ENCODE data around the gene NFATC4. TPM values are rescaled to one million over a fixed set of nuclear protein-coding genes. Genes with fewer than 3 reads are reported as not detected.

The NFATC4 gene
- polyA plus RNA-seq, 1 donor from 2014 or later, result 0.22 TPM

DNA sequence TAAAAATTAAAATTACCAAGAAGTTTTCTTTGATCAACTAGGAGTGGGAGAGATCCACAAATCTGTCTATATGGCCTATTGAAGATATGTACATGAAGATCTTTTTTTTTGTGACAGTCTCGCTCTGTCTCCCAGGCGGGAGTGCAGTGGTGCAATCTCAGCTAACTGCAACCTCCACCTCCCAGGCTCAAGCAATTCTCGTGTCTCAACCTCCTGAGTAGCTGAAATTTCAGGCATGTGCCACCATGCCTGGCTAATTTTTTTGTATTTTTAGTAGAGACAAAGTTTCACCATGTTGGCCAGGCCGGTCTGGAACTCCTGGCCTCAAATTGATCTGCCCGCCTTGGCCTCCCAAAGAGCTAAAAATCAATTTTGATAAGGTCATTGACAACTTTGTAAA, 4.6 kb upstream of the NFATC4 start:
- H3K9me3 ChIP-seq (ENCODE audit: low read length), result no peaks in the 10 kb centered on the region
- TF ChIP-seq EZH2 (IDR thresholded peaks at IDR 0.05; ENCODE audit: borderline replicate concordance, insufficient read depth, low read length, poor library complexity, severe bottlenecking) (no peak), EP300 (conservative IDR thresholded peaks at IDR 0.05; ENCODE audit: poor library complexity, severe bottlenecking) (no peak), RAD21 (conservative IDR thresholded peaks at IDR 0.05) (no peak), POLR2AphosphoS5 (IDR thresholded peaks at IDR 0.05) (no peak), MXI1 (conservative IDR thresholded peaks at IDR 0.05; ENCODE audit: poor library complexity, severe bottlenecking) (no peak), TAF1 (IDR thresholded peaks at IDR 0.05; ENCODE audit: low read depth) (no peak), SMC3 (conservative IDR thresholded peaks at IDR 0.05; ENCODE audit: poor library complexity) (no peak), CTCF (IDR thresholded peaks at IDR 0.05; ENCODE audit: poor library complexity, severe bottlenecking) (no peak), REST (IDR thresholded peaks at IDR 0.05; ENCODE audit: borderline replicate concordance) (no peak)
- H3K9me2 ChIP-seq (ENCODE audit: insufficient read depth, low read length), result no peaks in the 10 kb centered on the region
- no peaks in the 10 kb centered on the region for H4K20me1 ChIP-seq (ENCODE audit: insufficient read depth)
- H3K9ac ChIP-seq (ENCODE audit: low read length), result no peak overlapping the region
- no peak overlapping the region for H3K4me3 ChIP-seq (ENCODE audit: low read length)
- H3K4me2 ChIP-seq (ENCODE audit: low read length), result no peak overlapping the region
- H3K27me3 ChIP-seq (ENCODE audit: insufficient read depth, low read depth, low read length), result peaks cover 28% of the 10 kb centered on the region
- no peaks in the 10 kb centered on the region for H3K36me3 ChIP-seq (ENCODE audit: insufficient read depth, low read length)
- H2AFZ ChIP-seq (ENCODE audit: low read depth, low read length), result no peak overlapping the region
- no peak overlapping the region for H3K27ac ChIP-seq (ENCODE audit: low read length)
- no peaks in the 10 kb centered on the region for H3K79me2 ChIP-seq (replicated peaks; ENCODE audit: insufficient read depth, low read length)
- no peaks in the 10 kb centered on the region for H3F3A ChIP-seq (ENCODE audit: insufficient read depth, low read length, poor library complexity, severe bottlenecking)

- H4K20me1 ChIP-seq (ENCODE audit: insufficient read depth), result no peaks in the 10 kb centered on the region
- no peaks in the 10 kb centered on the region for H3K36me3 ChIP-seq (ENCODE audit: insufficient read depth, low read length)
- H2AFZ ChIP-seq (ENCODE audit: low read depth, low read length), result no peak overlapping the region
- no peak overlapping the region for H3K27ac ChIP-seq (ENCODE audit: low read length)
- H3K4me3 ChIP-seq (ENCODE audit: low read length), result no peak overlapping the region
- no peak overlapping the region for H3K4me2 ChIP-seq (ENCODE audit: low read length)
- H3K9me2 ChIP-seq (ENCODE audit: insufficient read depth, low read length), result no peaks in the 10 kb centered on the region
- no peaks in the 10 kb centered on the region for H3F3A ChIP-seq (ENCODE audit: insufficient read depth, low read length, poor library complexity, severe bottlenecking)
- H3K79me2 ChIP-seq (replicated peaks; ENCODE audit: insufficient read depth, low read length), result no peaks in the 10 kb centered on the region
- peaks cover 23% of the 10 kb centered on the region for H3K27me3 ChIP-seq (ENCODE audit: insufficient read depth, low read depth, low read length)
- TF ChIP-seq EZH2 (IDR thresholded peaks at IDR 0.05; ENCODE audit: borderline replicate concordance, insufficient read depth, low read length, poor library complexity, severe bottlenecking), result no peak
- TF ChIP-seq TAF1 (IDR thresholded peaks at IDR 0.05; ENCODE audit: low read depth), result no peak
- TF ChIP-seq CTCF (IDR thresholded peaks at IDR 0.05; ENCODE audit: poor library complexity, severe bottlenecking), result no peak
- no peak for TF ChIP-seq MXI1 (conservative IDR thresholded peaks at IDR 0.05; ENCODE audit: poor library complexity, severe bottlenecking)
- no peak for TF ChIP-seq SMC3 (conservative IDR thresholded peaks at IDR 0.05; ENCODE audit: poor library complexity)
- TF ChIP-seq REST (IDR thresholded peaks at IDR 0.05; ENCODE audit: borderline replicate concordance), result no peak
- TF ChIP-seq EP300 (conservative IDR thresholded peaks at IDR 0.05; ENCODE audit: poor library complexity, severe bottlenecking), result no peak
- TF ChIP-seq POLR2AphosphoS5 (IDR thresholded peaks at IDR 0.05), result no peak
- no peak for TF ChIP-seq RAD21 (conservative IDR thresholded peaks at IDR 0.05)
- no peaks in the 10 kb centered on the region for H3K9me3 ChIP-seq (ENCODE audit: low read length)
- no peak overlapping the region for H3K9ac ChIP-seq (ENCODE audit: low read length)
These were observed 3.1 kb upstream of the NFATC4 start for GRCh38 chr14:24364841-24365240.

Measured in neural cell (in vitro differentiated cells).